ENCODE results near the gene FOXE1.

Gene FOXE1

DNA sequence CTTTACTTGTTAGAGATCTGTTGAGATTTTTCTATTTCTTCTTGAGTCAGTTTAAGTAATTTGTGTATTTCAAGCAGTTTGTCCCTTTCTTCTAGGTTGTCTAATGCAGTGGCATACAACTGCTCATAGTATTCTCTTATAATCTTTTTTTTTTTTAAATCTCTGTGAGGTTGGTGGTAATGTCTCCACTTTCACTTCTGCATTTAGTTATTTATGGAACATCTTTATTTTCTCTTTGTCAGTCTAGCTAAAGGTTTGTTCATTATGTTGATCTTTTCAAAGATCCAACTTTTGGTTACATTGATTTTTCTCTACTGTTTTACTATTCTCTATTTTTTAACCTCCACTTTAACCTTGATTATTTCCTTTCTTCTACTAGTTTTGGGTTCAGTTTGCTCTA lies 13.8 kb downstream of the FOXE1 start:
- DNase-seq, result no peak

DNA sequence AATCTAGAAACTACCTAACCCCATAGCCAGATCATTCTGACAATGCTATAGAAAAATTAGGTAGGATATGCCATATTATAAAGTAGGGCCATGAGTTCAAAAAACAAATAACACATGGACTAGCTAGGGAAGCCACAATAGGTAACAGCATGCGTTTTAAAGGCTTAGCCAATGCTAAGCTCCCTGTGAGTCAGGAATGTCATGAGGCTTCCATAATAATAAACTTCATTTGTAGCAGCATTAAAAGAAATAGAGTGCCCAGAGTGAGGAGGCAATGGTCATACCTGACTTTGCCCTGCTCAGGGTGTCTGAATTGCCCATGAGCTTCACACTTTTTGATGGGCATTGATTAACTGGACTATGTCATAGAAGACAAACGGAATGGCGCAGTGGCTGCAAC lies 15.8 kb downstream of the FOXE1 start:
- no peak for DNase-seq

DNA sequence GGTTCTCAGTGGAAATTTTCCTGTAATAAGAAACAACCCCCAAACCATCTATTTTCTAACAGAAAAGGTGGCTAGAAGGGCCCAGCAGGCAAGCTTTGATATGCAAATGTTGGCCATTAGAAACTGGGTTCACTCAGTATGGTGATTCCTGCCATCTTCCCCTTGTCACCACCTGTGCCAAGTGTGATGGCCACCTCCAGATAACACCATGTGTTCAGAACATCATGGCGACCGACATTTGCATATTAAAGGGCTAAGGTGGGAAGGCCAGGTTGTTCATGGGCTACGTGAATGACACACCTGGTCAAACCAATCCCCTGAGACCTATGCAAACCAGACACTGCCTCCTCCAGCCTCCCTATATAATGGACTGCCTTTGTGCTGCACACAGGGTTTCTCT lies 20.4 kb downstream of the FOXE1 start:
- no peak for DNase-seq

DNA sequence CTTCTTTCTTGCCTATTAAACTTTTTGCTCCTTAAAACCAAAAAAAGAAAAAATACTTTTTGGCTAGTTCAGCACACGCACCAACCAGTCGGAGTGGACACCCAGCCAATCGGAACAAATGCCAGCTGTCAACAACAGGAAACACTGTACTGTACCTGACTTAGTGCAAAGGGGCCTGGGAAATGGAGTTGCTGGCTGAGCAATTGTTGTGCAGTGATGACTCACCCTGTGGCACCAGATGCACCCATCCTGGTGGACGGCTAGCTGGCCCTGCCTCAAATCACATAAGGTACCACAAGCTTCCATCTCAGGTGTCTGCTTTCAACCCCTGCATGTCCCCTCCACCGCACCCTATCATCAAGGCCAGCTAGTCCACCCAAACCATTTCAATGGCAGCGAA lies 20.9 kb downstream of the FOXE1 start:
- DNase-seq, result no peak

DNA sequence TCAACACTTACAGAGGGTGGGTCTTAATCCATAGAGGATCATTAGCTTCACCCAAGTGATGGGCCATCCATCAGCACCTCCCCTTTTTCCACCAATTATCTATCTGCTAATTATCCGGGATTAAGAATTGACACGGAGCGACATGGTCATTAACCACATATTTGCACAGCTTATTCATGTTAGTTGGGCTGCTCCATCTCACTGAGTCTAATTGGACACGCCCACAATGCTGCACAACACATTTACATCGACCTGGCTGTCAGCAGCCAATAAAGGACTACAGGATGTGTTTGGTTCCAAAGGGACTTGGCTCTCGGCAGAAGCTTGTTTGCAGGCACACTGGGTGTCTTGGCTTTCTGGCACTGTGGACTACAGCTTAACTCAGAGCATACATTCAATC lies 21.6 kb downstream of the FOXE1 start:
- DNase-seq, result no peak

DNA sequence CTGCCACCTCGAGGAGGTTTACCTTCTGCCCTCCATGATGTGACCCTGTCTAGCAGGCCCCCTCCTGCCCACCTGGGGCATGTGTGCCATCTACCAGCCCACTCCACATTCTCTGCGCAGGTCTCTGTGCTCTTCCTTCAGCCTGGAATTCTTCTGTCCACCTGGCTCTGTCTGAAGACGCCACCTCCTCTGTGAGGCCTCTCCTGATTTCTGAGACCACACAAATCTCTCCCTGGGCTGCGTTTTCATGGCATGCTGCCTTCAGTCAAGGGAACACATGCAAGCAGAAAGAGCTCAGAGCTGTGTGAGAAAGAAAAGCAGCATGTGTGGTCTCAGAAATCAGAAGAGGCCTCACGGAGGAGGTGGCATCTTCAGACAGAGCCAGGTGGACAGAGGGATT lies 22.1 kb downstream of the FOXE1 start:
- no peak for DNase-seq

DNA sequence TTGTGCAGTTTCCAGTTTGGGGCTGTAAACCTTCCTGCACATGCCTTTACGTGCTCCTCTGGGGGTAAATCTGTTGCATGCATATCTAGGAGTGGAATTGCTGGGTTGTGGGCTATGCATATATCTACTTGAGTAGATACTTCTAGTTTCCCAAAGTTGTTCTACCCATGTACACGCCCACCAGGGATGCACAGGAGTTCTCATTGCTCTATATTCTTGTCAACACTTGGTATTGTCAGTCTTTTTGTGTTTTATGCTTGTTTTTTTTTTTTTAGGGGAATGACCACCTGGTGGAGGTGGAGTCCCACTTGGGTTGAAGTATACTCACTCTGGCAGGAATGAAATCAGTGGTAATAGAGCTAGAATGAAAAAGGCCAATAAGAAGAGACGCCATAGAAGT lies 23.0 kb downstream of the FOXE1 start:
- DNase-seq, result no peak

DNA sequence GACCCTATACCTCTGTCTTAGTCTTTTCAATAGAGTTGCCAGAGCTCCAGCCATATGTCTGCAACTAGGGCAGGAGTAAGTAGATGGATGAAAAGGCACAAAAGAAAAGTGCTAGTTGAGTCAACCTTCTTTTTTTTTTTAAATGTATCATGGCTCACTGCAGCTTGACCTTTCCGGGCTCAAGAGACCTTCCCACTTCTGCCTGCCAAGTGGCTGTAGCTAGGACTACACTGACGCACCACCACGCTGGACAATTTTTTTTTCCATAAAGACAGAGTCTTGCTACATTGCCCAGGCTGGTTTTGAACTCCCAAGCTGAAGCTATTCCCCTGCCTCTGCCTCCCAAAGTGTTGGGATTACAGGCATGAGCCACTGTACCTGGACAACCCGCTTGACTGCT lies 27.3 kb downstream of the FOXE1 start:
- DNase-seq, result no peak

DNA sequence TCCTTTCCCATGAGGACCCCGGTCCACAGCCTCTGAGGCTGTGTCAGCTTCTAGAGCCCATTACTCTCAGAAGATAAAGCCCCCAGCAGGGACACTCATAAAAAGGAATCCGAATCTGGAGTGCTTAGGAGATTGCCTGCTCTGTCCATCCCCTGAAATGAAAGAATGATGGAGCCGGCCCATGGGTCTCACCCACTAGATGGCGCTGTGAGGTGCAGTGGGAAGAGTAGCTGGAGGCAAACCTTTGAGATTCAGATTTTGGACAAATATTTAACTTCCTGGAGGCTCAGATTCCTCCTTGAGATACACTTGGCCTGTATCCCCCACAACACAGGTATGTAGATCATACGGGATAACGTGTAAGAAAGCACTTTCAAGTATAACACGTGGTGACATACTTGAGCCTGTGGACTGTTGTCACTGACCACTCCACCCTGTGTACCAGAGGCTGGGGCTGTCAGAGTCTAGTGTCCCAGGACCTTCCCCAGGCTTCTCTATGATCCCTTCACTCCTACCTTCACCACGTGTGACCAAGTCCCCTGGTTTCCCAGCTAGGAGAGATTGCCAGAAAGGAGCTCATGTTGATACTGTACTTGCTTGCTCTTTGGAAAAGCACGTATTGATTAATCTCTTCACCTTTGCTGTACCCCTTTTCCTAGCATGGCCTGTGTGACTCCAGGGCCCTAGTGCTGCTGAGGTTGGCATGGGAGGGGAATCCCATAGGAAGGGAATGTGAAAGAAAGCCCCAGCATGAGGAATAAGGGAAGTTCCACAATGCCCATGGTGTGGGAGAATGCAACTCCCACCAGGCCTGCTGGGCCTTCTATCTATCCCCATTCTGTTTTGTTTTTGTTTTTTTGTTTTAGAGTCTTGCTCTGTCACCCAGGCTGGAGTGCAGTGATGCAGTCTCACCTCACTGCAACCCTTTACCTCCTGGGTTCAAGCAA lies 37.2 kb downstream of the FOXE1 start:
- no peak for DNase-seq

DNA sequence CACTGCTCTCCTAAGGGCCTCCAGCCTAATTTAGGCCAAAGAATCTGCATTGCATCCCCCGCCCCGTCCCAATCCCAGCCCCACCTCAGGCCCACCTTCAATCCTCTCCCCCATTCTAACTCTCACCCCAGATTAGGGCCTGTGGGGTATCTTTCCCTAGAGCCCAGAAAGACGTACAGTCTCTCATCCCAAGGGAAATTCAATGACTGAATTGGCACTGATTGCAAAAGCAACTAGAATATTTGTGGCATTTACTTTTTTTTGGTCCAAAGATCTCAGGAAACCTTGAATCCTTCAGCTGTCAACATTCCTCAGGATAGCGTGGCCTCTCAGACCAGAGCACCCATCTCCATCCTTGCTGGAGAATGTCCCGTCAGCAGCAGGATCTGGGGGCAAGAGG lies 38.7 kb downstream of the FOXE1 start:
- DNase-seq, result no peak

DNA sequence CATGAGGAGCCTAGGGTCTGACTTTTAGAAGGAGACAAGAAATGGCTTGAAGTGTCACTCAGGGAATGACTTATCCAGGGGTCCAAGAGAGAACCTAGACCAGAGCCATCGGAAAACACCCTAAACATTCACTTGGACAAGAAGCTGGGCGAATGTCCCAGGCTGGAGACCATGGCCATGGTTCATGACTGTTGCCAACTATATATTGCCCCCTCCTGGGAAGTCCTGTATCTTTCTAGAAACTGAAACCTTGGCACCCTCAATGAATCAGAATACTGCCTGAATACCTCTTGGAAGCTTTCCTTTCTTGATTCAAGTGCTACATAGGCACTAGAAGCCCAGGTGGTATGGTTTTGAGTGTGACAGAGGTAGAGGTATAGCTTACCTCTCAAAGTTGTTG lies 39.4 kb downstream of the FOXE1 start:
- DNase-seq, result no peak

DNA sequence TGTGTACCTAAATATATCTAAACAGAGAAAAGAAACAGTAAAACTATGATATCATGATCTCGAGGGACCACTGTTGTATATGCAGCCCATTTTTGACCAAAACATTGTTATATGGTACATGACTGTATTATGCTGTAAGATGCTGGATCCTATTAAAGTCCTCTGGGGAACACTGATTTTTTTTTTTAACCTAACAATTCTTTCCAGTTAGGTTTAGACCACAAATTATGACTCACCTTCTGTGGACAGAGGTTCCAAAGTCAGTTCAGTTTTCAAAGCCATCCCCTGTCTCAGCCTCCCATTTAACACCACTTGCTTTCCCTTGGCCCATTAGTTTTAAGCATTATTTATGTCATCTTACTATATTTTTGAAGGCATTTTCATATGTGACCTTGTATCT lies 42.2 kb downstream of the FOXE1 start:
- no peak for DNase-seq

DNA sequence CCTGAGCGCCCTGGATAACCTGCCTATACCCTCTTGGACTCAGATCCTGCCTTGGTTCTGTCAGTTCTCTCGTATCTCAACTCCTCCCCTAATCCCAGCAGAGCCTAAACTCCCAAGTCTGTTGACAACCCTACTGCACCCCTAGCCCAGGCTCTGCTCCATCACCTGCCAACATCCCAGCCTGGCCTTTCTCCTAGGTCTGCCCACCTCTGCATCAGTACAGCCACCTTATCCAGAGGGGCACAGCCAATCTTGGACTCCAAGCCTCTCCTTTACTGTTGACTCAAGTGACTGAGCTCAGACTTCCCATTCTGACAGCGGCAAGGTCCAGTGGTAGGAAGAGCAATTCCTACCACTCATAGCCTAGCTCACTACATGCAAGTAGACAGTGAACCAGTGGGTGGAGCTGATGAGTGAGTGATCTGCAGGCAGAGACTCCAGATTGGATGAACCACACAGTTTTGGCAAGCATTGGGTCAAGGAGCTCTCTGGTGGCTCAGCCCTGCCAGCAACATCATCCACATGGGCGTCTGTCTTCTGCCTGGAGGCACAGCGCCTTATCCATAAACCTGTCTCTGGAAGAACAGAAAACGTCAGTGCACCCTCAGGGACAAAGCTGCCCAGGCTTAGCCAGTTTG lies 42.8 kb downstream of the FOXE1 start:
- DNase-seq, result no peak

DNA sequence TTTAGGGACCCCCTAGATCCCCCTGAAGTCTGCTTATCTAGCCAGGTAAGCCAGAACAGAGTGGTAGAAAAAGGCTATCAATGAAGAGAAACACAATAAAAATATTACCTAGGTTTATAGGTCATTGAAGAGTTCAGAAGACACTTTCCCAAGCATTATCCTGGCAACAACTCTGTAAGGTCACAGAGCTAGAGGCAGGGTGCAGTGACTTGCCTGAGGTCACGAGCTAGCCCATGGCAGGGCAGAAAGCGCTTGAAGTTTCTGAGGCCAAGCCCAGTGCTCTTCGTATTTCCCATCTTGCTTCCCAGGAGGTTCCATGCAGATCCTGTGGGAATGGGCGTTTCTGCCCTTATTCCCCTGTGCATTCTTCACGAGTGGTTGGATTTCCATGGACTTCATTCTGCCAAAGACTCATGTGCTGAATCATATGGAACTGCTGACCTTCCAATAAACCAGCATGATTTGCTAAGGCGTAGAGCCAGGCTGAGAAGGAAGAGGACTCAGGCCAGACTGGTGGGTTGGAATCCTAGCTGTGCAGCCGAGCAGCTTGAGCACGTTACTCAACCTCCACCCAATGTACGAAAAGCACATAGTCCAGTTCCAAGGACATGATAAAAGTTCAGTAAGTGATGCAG lies 47.2 kb downstream of the FOXE1 start:
- DNase-seq, result no peak

DNA sequence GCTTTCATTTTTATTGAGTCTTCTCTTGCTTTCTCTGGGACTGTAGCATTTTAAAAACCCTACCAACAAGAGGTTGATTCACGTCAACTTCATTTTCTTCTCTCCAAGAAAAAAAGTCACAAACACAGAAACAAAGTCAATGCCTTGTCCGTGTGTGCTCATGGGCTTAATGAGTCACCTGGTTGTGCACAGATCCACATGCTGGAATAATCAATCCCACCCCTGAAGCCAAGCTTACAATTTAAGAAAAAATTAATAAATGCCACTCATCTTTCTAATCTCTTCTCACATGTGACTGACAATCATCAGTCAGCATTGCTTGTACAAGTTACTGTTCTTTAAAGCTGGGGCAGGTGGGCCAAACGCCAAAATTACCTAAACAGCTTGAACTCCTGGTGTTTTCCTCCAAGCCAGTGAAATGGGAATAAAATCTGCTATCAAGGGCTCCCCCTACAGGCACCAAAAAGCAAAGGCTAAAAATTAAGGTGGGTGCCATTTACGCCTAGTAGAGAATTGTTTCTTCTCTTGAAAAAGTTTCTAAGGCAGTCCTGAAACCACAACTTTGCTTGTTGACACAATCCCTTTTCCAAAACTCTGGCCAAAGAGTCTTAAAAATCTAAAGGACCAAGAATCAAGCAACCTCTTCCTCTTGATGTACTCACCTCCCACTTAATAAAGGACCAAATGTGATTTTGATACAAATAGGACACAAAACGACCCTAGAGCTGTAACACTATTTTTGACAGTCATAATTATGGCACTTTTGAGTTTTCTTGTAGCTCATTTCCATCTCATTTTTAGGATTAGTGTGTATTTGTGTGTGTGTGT lies 47.9 kb downstream of the FOXE1 start:
- DNase-seq, result no peak

DNA sequence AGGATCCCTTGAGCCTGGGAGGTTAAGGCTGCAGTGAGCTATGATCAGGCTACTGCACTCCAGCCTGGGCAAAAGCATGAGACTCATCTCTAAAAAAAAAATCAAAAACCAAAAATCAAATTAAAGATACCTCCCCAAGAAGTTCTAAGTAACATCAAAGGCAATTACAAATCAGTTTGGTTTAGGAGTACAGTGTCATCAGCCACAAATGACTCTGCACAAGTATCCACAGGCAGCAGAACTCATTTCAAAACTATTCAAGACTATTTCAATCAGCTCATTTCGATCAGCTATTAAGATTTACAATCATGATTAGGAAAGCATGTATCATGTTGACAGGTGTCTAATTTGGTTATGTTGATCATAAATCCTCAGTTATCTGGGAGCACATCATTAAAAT lies 50.2 kb downstream of the FOXE1 start:
- no peak for DNase-seq

DNA sequence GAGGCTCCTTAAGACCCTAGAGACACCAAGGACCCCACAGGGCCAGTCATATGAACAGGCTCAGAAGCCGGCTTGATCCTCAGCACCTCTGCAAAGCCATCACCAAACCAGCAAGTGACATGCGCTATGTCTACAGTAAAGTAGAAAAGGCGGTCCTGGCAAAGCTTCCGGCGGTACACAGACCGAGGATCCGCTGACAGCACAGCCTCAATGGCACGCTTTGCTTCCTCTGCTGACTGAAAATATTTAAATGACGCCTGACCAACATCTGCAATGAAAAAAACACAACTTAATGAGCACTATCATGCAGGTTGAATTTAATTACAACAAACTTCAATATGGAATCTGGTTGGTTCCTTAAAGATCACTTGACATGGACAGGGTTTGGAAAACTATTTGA lies 51.7 kb downstream of the FOXE1 start:
- DNase-seq, result no peak

DNA sequence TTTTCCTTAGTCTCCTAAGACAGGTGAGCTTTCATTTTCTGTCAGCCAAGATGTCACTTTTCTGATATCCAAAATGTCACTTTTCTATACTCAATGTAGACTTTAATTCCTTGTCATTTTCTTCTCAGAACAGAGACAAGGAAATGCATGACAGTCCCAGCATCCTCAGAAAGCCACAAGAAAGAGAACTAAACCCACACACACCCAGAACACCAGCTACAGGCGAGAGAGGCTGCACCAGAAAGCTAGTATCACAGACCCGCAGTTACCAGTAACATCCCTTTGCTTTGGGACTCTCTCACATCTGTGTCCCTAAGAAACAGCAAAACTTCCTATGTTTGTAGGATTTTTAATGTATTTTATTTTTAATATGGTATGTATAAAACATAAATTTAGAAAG lies 52.2 kb downstream of the FOXE1 start:
- DNase-seq, result no peak
